SK-N-SH (cell line): ENCODE data around the gene SULT1C3. TPM values are rescaled to one million over a fixed set of nuclear protein-coding genes. Genes with fewer than 3 reads are reported as not detected.

ENCODE experiments used
- CTCF ChIA-PET: fragments of 300-600, 350-600 bp; formaldehyde crosslinking; extraction: SDS; loops from one replicate; lab custom pipeline; 2021; lab: Yijun Ruan, JAX
- POLR2A ChIA-PET: fragments of 350-600 bp; sonication (Branson Sonifier 250); formaldehyde crosslinking; extraction: SDS; loops from one replicate; lab custom pipeline; 2020; ENCODE audit warnings: antibody characterized with exemption, inconsistent platforms; lab: Yijun Ruan, JAX
- DNase-seq: peaks from one replicate; pipeline ENCODE4 v3.0.0; 2012
- H2AFZ ChIP-seq: fragments of 200-600 bp; sonication (generic); 2 replicates; pipeline ENCODE4 v1.8.1; 2016; ENCODE audit warnings: antibody characterized with exemption, mild to moderate bottlenecking, low read depth
- H3F3A ChIP-seq: fragments of 200-600 bp; sonication (generic); replicated peaks from 2 replicates; pipeline ENCODE3; 2016; ENCODE audit warnings: antibody characterized with exemption, mild to moderate bottlenecking; ENCODE audit not compliant: insufficient read depth
- H3K27ac ChIP-seq, 2 experiments: fragments of 200-500 bp in 1 of 2; fragments of 200-600 bp in 1 of 2; sonication (Bioruptor generic) in 1 of 2; sonication (generic), shearing (Covaris generic) in 1 of 2; 2 replicates each; pipeline versions ENCODE4 v1.5.1 to v1.6.1; 2014 to 2016; ENCODE audit warnings: low read depth in 2 of 2, inconsistent platforms in 1 of 2, low read length in 1 of 2, mild to moderate bottlenecking in 1 of 2, mixed read lengths in 1 of 2
- H3K27me3 ChIP-seq: fragments of 200-600 bp; sonication (generic), shearing (Covaris generic); 2 replicates; pipeline ENCODE4 v1.6.1; 2016; ENCODE audit warnings: mixed run types; ENCODE audit not compliant: insufficient read depth
- H3K36me3 ChIP-seq, 2 experiments: fragments of 200-500 bp in 1 of 2; fragments of 200-600 bp in 1 of 2; sonication (Bioruptor generic) in 1 of 2; sonication (generic) in 1 of 2; replicated peaks in 1 of 2; 2 replicates each; pipeline versions ENCODE3 to v1.5.1; 2014 to 2016; ENCODE audit warnings: low read length in 1 of 2, mild to moderate bottlenecking in 1 of 2; ENCODE audit not compliant: insufficient read depth in 2 of 2, control insufficient read depth in 1 of 2
- H3K4me1 ChIP-seq, 2 experiments: fragments of 200-500 bp in 1 of 2; fragments of 200-600 bp in 1 of 2; sonication (Bioruptor generic) in 1 of 2; sonication (generic), shearing (Covaris generic) in 1 of 2; 2 replicates each; pipeline versions ENCODE4 v1.5.1 to v1.6.1; 2014 to 2016; ENCODE audit warnings: low read depth in 1 of 2, low read length in 1 of 2, mixed run types in 1 of 2; ENCODE audit not compliant: insufficient read depth in 2 of 2, control insufficient read depth in 1 of 2
- H3K4me2 ChIP-seq: fragments of 200-600 bp; sonication (generic), shearing (Covaris generic); 2 replicates; pipeline ENCODE4 v1.6.1; 2017; ENCODE audit warnings: mixed run types
- H3K4me3 ChIP-seq, 2 experiments: fragments of 200-500 bp in 1 of 2; fragments of 200-600 bp in 1 of 2; sonication (Bioruptor generic) in 1 of 2; sonication (generic), shearing (Covaris generic) in 1 of 2; 2 replicates each; pipeline versions ENCODE4 v1.5.1 to v1.8.1; 2014 to 2016; ENCODE audit warnings: low read depth in 2 of 2, inconsistent platforms in 1 of 2, low read length in 1 of 2, mild to moderate bottlenecking in 1 of 2, mixed read lengths in 1 of 2, moderate library complexity in 1 of 2
- H3K79me2 ChIP-seq: fragments of 200-600 bp; sonication (generic); 2 replicates; pipeline ENCODE4 v1.8.1; 2017; ENCODE audit warnings: mild to moderate bottlenecking; ENCODE audit not compliant: insufficient read depth
- H3K9ac ChIP-seq: fragments of 200-600 bp; sonication (generic); 2 replicates; pipeline ENCODE4 v1.6.1; 2017; ENCODE audit warnings: mixed run types
- H3K9me2 ChIP-seq: fragments of 200-600 bp; sonication (generic); 2 replicates; pipeline ENCODE4 v1.6.1; 2017; ENCODE audit warnings: mixed run types
- H3K9me3 ChIP-seq: fragments of 200-600 bp; sonication (generic); 2 replicates; pipeline ENCODE4 v1.6.1; 2017; ENCODE audit warnings: mixed run types, mild to moderate bottlenecking, moderate library complexity
- H4K20me1 ChIP-seq: fragments of 200-600 bp; sonication (generic); 2 replicates; pipeline ENCODE4 v1.6.1; 2017; ENCODE audit warnings: mild to moderate bottlenecking, mixed run types; ENCODE audit not compliant: insufficient read depth
- CTCF ChIP-seq: fragments of 200-600 bp; sonication (generic); IDR thresholded peaks from 2 replicates; pipeline ENCODE4 v1.6.1; 2017; ENCODE audit warnings: antibody characterized with exemption, mild to moderate bottlenecking, moderate library complexity
- EP300 ChIP-seq, 2 experiments: IDR thresholded peaks; 2 replicates each; pipeline versions ENCODE4 v1.4.0 to v1.6.1; 2012; ENCODE audit warnings: borderline replicate concordance in 1 of 2, low read depth in 1 of 2, low read length in 1 of 2
- EZH2phosphoT487 ChIP-seq: fragments of 200-600 bp; sonication (generic); IDR thresholded peaks from 2 replicates; pipeline ENCODE4 v1.6.1; 2017; ENCODE audit warnings: low read depth, mixed run types, mild to moderate bottlenecking, antibody characterized with exemption, moderate library complexity, borderline replicate concordance
- FOXJ3 ChIP-seq: sonication (generic); formaldehyde crosslinking; IDR thresholded peaks from 2 replicates; pipeline ENCODE4 v1.5.1; 2020; ENCODE audit warnings: mild to moderate bottlenecking, missing genetic modification reagents
- FOXM1 ChIP-seq: IDR thresholded peaks from 2 replicates; pipeline ENCODE4 v1.4.0; 2012; ENCODE audit warnings: low read depth, mild to moderate bottlenecking
- MAX ChIP-seq: IDR thresholded peaks from 2 replicates; pipeline ENCODE4 v1.4.0; 2012; ENCODE audit warnings: low read depth
- MEF2A ChIP-seq: IDR thresholded peaks from 2 replicates; pipeline ENCODE4 v1.4.0; 2012; ENCODE audit warnings: low read depth, borderline replicate concordance
- MXI1 ChIP-seq: IDR thresholded peaks from 2 replicates; pipeline ENCODE4 v1.6.1; 2012; ENCODE audit warnings: mild to moderate bottlenecking, low read depth, low read length, improper control_type of control experiment
- NFIC ChIP-seq: IDR thresholded peaks from 2 replicates; pipeline ENCODE4 v1.4.0; 2012; ENCODE audit warnings: borderline replicate concordance
- PBX3 ChIP-seq: IDR thresholded peaks from 2 replicates; pipeline ENCODE4; 2012
- RAD21 ChIP-seq: IDR thresholded peaks from 2 replicates; pipeline ENCODE4 v1.6.1; 2012; ENCODE audit warnings: mild to moderate bottlenecking, low read length
- RCOR1 ChIP-seq: fragments of 150-350 bp; IDR thresholded peaks from 2 replicates; pipeline ENCODE4 v1.6.1; 2017; ENCODE audit warnings: antibody characterized with exemption, low read length
- RFX5 ChIP-seq: IDR thresholded peaks from 2 replicates; pipeline ENCODE4 v1.6.1; 2012; ENCODE audit warnings: mild to moderate bottlenecking, improper control_type of control experiment, low read length
- SIN3A ChIP-seq: IDR thresholded peaks from 2 replicates; pipeline ENCODE4 v1.6.1; 2012; ENCODE audit warnings: low read depth, mild to moderate bottlenecking, low read length, moderate library complexity, borderline replicate concordance
- TCF12 ChIP-seq: IDR thresholded peaks from 2 replicates; pipeline ENCODE4 v1.4.0; 2012
- USF1 ChIP-seq: IDR thresholded peaks from 2 replicates; pipeline ENCODE4 v1.4.0; 2012; ENCODE audit warnings: low read depth, borderline replicate concordance
- USF2 ChIP-seq: fragments of 150-350 bp; IDR thresholded peaks from 2 replicates; pipeline ENCODE4 v1.6.1; 2017; ENCODE audit warnings: antibody characterized with exemption, low read length, low read depth, borderline replicate concordance
- WGBS: methylation state at CpG from one replicate; pipeline ENCODE4 v1.1.6; 2017; ENCODE audit warnings: low lambda C conversion rate; 5-methylcytosine and 5-hydroxymethylcytosine counted together
- polyA plus RNA-seq, 3 experiments: library from polyadenylated mRNA; depleted of rRNA; stranded (reverse); fragments of >200 nt; gene quantifications; 2 replicates each; pipeline ENCODE4 v1.2.3, GENCODE V29; 2012

The SULT1C3 gene
- polyA plus RNA-seq, 1 of the 3 experiments (the other 2 are of a cell fraction), result not detected

- Histone ChIP-seq H3K27me3 (no peaks in the 10 kb centered on the region), H3K36me3 (no peaks in the 10 kb centered on the region), H3K9ac (no peak overlapping the region), H3K79me2 (no peaks in the 10 kb centered on the region), H3K4me1 (no peaks in the 10 kb centered on the region; a peak in 1 of 4 replicates), H3K4me2 (no peak overlapping the region), H3K9me2 (no peaks in the 10 kb centered on the region), H3K9me3 (no peaks in the 10 kb centered on the region), H3F3A (no peaks in the 10 kb centered on the region), H3K4me3 (no peak overlapping the region), H4K20me1 (no peaks in the 10 kb centered on the region), H3K27ac (no peak overlapping the region), H2AFZ (no peak overlapping the region)
- ChIA-PET CTCF (interaction anchor here (1.4 to 1.8 kb wide), 3 partner anchors 8 to 1630 kb away, joined by 4 to 11 read pairs (median 11); no protein-coding TSS in a partner anchor), POLR2A (no interaction called here)
- WGBS, result 34% methylated on average over 3 of the region's 3 CpGs
- DNase-seq, result no peak
- no peak for TF ChIP-seq EZH2phosphoT487
- TF ChIP-seq TCF12, result no peak
Measured at GRCh38 chr2:108193251-108193650, 46.5 kb upstream of the SULT1C3 start.

GRCh38 chr2:108194409-108195132 is 45.2 kb upstream of the SULT1C3 start:
- WGBS, result 50% methylated on average over 7 of the region's 7 CpGs
- no peaks in the 10 kb centered on the region for H3K4me1 ChIP-seq
- H3K9ac ChIP-seq, result no peak overlapping the region
- no peaks in the 10 kb centered on the region for H3K9me2 ChIP-seq
- no peak for TF ChIP-seq NFIC
- TF ChIP-seq RAD21, result peak; percentile 56
- peak; percentile 74 for TF ChIP-seq CTCF
- TF ChIP-seq RFX5, result no peak
- no peaks in the 10 kb centered on the region for H3K27me3 ChIP-seq
- H3K9me3 ChIP-seq, result no peaks in the 10 kb centered on the region
- no peaks in the 10 kb centered on the region for H3K36me3 ChIP-seq
- no peak overlapping the region for H3K27ac ChIP-seq
- ChIA-PET CTCF (interaction anchor here (0.7 to 1.8 kb wide), 17 partner anchors 9 to 1631 kb away, joined by 3 to 11 read pairs (median 4); no protein-coding TSS in a partner anchor), POLR2A (no interaction called here)
- H4K20me1 ChIP-seq, result no peaks in the 10 kb centered on the region
- no peak overlapping the region for H3K4me2 ChIP-seq
- no peak overlapping the region for H2AFZ ChIP-seq
- H3F3A ChIP-seq, result no peaks in the 10 kb centered on the region
- H3K4me3 ChIP-seq, result no peak overlapping the region
- peak; percentile 17 for DNase-seq
- no peaks in the 10 kb centered on the region for H3K79me2 ChIP-seq

- H3K4me3 ChIP-seq, result no peak overlapping the region
- H3K9me2 ChIP-seq, result no peaks in the 10 kb centered on the region
- H4K20me1 ChIP-seq, result no peaks in the 10 kb centered on the region
- ChIA-PET POLR2A (no interaction called here), CTCF (interaction anchor here (0.8 to 1.8 kb wide), 10 partner anchors 10 to 1557 kb away, joined by 3 to 11 read pairs (median 4); no protein-coding TSS in a partner anchor)
- H3F3A ChIP-seq, result no peaks in the 10 kb centered on the region
- H3K27me3 ChIP-seq, result no peaks in the 10 kb centered on the region
- no peaks in the 10 kb centered on the region for H3K79me2 ChIP-seq
- no peaks in the 10 kb centered on the region for H3K4me1 ChIP-seq
- DNase-seq, result no peak
- H3K4me2 ChIP-seq, result no peak overlapping the region
- no peaks in the 10 kb centered on the region for H3K9me3 ChIP-seq
- no peaks in the 10 kb centered on the region for H3K36me3 ChIP-seq
- no peak overlapping the region for H2AFZ ChIP-seq
- H3K27ac ChIP-seq, result no peak overlapping the region
- H3K9ac ChIP-seq, result no peak overlapping the region
- TF ChIP-seq USF2 (no peak), MXI1 (no peak), EP300 (IDR thresholded peaks at IDR 0.05; ENCODE audit: borderline replicate concordance in 1 of 2, low read depth in 1 of 2, low read length in 1 of 2) (no peak), MEF2A (no peak), RCOR1 (no peak), USF1 (no peak), TCF12 (no peak), RAD21 (no peak), SIN3A (no peak), EZH2phosphoT487 (no peak), NFIC (no peak), FOXM1 (no peak), FOXJ3 (CRISPR knock-in tag) (no peak), MAX (no peak), PBX3 (no peak)
Measured at GRCh38 chr2:108195133-108195439, 44.7 kb upstream of the SULT1C3 start.
